Activated CD4-positive, alpha-beta T cell treated with anti-CD3 and anti-CD28 coated beads for 4 hours (primary cell): Measurements from ENCODE around the gene SLC16A3.
"Not testable (repeated sequence)": the region's sequence is repeated elsewhere in the genome, so short reads cannot be mapped to it uniquely, and the experiment has no call there.

Experiments used
- DNase-seq, 2 donors: peaks; one replicate each; pipeline ENCODE4 v3.0.0-alpha.2; 2020

SLC16A3 gene

DNA sequence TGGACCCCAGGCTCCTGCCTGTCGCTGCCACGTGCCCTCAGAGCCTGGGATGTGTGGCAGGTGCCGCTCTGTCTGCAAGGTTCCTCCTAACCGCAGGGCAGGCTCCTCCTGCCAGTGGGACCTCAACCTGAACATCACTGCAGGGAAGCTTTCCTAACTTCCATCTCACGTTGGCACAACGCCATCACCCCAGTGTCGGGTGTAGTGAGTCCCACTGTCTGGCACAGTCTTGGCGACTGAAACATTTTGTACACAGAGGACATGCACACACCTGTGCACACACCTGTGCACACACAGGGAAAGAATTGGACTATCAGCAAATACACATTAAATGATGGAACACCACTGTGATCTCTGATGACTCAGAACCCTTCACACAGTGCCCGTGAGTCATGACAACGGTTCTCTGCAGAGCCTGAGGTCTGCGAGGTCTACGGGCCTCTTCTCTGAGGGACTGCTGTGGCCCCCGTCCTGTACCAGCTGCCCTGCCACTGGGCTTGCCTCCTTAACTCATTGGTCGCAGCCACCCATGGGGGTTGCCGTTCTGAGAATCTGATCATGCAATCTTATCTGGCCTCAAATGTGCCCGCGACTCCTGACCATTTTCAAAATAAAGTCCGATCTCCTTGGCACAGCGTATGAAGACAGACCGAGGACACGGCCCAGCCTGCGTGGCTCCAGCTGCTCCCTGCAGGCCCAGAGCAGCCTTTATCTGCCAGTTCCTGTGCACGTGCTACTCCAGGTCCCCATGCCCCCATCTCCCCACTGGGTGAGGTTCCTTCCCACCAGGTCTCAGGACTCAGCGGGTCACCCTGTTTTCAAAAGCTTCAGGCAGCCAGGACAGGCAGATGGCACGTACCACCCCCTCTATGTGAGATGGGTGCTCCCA, 23.8 kb upstream of the SLC16A3 start:
- DNase-seq = no peak

DNA sequence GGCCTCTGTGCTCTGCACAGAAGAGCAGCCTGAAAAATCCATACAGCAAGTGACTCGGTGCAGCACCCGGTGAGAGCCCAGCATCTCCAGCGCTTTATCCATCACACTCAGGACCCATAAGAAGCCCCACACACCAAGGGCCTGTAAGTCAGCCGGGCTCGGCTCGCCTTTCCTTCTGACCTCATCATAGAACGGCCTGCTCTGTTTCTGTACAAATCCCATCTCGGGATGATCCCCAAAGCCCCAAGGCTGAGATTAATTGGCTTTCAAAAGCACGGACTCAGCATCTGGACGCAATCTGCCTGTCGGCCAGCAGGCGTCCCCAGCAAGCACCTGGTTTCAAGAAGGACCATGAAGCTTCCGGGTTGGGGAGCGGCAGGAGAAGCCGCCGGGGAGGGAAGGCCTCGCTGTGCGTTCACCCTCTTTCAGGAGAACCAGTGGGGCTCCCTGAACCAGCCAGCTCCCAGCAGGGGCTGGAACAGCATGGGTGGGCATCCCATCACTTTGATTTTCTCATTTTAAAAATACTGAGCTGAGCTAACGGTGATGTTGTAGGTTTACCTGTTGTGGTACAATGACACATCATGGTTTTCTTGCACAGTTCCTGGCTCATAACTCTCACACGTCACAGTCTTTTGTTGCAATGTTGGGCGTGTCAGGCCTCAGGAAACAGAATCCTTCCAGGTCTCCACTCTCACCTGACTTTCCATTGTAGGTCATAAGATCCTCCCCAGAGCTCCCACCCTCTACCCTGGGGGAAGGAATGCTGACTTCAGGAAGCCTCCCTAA, 22.9 kb upstream of the SLC16A3 start:
- DNase-seq = peak; percentile 74 to 79

DNA sequence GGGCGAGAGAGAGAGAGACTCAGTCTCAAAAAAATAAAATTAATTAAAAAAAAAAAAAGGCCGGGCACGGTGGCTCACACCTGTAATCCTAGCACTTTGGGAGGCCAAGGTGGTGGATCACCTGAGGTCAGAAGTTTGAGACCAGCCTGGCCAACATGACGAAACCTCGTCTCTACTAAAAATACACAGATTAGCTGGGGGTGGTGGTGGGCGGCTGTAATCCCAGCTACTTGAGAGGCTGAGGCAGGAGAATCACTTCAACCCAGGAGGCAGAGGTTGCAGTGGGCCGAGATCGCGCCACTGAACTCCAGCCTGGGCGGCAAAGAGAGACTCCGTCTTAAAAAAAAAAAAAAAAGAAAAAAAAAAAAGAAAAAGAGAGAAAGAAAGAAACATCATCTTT, 18.2 kb upstream of the SLC16A3 start:
- DNase-seq = not testable (repeated sequence)

DNA sequence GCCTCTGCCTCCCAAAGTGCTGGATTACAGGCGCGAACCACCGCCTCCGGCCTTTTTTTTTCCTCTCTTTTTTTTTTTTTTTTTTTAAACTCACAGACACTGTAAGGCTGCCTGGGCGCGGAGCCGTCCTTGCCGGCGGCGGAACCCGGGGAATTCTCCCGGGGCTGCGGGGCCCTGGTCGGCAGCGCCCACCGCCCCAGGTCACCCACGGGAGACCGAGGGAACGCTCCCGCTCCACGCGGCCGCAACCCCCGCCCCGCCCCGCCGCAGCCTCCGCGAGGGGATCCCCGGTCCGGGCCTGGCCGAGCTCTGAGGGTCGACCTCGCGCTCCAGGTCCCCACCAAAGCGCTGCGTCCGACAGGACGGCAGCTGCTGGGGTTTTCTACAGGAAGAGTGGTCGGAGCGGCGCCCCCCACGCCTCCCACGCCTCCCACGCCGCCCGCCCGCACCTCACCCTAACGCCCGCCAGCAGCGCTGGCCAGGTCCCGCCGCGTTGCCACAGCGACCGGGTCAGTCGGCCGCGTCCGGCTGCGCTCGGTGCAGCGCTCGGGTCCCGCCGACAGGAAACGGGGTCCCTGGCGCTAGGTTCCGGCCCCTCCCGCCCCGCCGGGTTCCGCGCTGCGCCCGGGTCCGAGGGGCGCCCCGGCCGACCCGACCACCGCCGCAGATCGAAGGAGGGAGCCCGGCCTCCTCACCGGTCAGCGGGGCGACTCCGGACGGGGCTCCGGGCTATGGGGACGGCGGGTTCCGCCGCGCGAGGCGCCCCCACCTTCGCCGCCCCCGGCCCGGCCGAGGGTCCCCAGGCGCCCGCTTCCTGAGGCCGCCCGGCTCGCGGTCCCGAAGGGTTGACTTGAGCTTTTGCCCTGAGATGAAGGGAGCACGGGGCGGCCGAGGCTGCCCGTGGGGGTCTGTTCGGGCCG, 16.3 kb upstream of the SLC16A3 start, which contains the start of gene CCDC57:
Gene CCDC57, minus strand, starts transcription at position 512 of the 920 bp plus-strand sequence. CDS start 10,898 bp downstream, outside the sequence.
- peak in 1 of 2 donors; percentile 65 for DNase-seq

DNA sequence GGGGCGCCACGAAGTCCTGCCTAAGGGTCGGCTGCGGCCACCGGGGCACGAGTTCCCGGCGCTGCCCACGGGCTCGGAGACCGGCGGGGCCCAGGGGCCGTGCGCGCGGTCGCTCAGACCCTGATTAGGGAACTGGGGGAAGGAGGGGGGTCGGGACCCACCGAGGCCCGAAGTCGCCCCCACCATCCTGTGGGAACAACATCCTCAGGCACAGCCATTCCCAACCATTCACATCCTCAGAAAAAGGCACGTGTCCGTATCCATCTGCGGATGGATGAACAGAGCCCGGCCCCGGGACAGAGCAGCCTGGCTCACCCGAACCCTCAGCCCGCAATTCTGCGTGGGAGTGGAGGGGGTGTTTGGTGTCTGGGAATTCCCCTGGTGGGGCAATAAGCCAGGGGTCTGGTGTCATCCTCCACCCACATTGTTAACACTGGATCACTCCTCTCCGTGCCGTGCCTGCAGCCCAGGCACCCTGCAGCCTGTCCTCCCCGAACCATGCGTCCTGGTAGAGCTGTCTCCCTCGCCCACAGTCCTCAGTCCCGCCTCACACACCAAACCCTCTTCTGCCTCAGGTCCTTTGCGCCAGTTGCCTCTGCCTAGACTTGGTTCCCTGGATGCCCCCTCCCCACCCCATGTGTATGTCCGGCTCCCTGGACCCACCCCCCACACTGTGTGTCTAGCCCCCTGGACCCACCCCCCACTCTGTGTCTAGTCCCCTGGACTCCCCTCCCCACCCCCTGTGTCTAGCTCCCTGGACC, 15.4 kb upstream of the SLC16A3 start:
- peak; percentile 87 for DNase-seq

DNA sequence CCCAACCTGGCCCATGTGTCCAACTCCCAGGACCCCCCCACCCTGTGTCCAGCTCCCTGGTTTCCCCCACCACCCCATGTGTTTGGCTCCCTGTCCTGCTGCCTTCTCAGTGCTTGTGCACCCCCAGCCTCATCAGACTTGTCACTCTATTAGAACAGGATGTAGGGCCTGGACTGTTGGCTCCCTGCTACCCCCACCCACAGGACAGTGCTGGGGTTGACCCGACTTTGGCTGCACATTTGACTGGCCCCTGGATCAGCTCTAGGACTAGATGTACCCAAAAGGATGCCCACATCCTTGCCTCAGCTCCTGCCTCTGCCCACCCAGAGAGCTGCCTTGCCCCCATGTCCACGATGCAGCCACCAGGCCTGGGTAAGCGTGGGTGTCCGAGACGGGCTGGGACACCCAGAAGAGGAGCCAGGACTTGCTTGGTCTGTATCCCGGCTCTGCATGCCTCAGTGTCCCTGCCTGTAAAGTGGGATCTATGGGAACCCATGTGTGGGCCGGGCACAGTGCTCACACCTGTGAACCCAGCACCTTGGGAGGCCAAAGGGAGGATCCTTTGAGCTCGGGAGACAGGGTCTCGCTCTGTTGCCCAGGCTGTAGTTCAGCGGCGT, 14.7 kb upstream of the SLC16A3 start:
- DNase-seq = no peak

DNA sequence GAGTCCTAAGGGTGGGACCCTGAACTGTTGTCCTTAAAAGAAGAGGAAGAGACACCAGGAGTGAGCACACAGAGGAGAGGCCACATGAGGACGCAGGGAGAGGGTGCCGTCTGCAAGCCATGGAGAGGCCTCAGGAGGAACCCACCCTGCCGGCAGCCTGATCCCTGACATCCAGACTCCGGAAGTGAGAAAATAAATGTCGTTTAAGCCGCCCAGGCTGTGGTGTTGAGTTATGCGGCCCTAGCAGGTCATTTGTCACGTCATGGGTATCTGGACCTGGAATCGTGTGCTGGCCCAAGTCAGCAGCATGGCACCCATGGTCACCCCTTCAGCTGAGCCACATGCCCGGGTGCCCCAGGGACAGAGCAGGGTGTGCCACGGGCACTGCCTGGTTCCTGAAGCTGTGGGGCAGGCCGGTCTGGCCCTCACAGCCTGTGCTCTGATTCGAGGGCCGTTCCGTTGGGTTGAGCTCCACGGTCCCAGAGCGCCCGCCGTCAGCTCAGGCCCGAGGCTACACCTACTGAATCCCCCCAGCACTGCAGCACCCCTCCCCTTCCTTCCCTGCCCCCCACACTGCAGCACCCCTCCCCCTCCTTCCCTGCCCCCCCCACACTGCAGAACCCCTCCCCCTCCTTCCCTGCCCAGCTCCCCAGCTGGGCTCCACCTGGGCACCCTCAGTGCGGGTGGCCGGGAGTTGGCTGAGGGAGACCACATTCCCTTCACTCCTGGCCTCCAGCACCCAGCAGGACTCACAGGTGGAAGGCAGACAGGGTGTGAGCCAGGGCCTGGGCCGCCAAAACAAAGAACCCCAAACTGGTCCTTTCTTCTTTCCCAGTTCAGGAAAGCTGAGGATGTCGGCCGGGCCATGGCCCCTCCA, 13.5 kb upstream of the SLC16A3 start:
- DNase-seq = no peak

DNA sequence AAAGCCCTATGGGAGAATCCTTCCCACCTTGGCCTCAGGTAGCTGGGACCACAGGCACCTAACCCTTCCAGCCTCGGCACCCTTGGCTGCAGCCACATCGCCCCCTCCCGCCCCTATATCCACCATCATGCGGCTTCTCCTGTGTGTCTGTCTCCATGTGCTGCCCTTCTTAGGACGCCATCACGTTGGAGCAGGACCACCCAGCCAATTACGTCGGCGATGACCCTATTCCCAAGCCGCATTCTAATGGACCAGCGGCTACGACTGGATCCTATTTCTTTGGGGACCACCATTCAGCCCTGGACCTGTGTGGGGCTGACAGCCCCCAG, 12.9 kb upstream of the SLC16A3 start:
- DNase-seq = no peak

DNA sequence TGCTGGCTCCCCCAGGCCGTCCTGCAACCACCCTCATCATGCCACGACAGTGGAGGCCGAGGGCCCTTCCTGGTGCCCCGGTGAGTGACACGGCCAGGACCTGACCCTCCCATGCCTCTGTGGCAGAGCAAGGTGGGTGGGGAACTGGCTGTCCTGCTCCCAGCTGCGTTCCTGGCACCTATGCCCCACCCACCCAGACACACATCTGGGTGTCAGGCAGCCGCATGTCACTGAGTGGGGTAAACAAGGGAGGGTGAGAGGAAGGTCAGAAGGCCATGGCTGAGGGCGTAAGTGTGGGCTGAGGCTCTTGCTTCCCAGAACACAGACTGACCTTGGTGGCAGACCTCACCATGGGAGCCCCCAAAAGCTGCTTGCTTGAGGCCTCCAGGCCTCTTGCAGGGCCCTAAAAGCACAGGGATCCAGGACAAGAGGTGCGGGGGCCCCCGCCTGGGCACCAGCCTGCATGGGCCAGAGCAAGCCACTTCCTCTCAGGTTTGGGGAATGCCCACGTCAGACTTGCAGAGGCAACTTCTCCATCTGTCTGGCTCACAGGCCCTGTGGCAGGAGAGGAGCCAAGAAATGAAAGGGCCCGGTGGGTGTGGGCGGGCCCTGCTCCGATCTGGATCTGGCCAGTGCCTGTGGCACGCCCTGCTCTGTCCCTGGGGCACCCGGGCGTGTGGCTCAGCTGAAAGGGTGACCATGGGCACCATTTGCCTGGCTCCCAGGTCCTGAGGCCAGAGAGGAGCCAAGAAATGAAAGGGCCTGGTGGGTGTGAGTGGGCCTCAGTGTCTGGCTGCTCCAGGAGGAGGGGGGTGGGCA, 12.3 kb upstream of the SLC16A3 start:
- peak in 1 of 2 donors; percentile 48 for DNase-seq

DNA sequence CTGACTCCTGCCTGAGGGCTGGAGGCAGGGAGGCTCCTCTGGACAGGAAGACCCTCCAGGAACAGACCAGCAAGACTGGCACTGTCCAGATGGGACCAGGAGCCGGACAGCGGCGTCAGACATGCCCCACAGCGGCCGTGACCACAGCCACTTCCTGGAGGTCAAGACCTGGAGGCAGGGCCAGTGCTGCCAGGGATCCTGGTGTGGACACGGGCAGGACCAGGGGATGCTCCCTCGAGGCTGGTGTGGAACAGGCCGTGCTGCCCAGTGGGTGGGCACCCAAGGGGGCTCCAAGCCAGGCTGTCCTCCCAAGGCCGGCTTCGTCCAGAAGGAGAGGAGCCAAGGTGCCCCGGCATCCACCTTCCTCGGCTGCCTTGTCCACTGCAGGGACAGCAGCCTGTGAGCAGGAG, 11.7 kb upstream of the SLC16A3 start:
- DNase-seq = no peak

DNA sequence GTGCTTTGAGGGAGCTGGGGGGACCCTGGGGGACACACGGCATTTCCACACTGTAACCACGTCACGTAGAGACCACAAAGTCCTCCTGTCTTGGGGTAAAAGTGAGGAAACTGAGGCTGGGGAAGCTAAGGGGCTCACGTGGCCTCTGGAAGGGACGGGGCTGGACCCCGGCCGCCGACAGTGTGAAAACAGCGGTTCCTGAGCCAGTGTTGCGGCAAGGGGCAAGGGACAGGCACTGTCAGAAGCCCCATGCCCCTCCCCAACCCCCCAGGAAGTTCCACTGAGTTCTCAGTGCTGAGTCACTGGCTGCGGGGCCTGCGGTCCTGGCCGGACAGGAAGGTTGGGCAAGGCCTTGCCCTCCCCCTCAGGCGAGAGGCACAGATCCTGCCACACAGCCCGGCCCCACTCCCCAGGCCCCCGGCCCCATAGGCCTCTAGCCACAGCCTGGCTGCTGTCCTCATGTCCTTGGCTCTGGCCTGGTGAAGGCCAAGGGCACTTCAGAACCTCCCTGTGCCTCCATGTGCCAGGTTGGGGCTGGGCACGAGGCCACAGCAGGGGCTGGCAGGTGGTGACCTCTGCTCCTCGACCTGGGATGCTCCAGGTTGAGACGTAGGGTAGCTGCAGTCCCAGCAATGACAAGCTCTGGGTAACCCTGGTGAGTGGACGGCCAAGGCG, 11.2 kb upstream of the SLC16A3 start:
- DNase-seq = no peak

DNA sequence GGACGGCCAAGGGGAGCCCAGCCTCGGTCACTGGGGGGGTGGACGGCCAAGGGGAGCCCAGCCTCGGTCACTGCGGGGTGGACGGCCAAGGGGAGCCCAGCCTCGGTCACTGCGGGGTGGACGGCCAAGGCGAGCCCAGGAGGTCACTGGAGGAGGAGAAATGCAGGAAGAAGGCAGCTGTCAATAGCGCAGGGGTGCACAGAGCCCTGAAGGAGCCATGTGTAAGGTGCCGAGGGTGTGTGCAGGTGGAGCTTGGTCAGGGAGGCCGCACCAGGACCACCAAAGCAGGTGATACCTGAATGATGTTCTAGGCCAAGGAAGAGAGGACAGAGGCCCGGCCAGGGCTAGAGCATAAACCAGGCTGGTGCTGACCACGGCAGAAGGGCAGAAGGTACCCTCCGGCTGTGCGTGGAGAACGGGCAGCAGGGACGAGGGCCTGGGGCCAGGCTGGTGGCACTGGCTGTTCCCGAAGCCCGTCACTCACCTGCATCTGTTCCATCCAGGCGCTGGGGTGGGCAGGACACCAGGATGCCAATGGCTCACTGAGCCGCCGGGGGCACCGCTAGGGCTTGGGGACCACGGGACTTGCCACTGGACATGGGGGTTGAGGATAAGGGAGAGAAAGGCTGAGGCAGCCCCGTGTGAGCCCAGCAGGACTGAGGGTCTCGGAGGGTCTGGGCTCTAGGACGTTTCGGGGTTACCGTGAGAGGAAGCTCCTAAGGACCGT, 10.3 kb upstream of the SLC16A3 start:
- no peak for DNase-seq

DNA sequence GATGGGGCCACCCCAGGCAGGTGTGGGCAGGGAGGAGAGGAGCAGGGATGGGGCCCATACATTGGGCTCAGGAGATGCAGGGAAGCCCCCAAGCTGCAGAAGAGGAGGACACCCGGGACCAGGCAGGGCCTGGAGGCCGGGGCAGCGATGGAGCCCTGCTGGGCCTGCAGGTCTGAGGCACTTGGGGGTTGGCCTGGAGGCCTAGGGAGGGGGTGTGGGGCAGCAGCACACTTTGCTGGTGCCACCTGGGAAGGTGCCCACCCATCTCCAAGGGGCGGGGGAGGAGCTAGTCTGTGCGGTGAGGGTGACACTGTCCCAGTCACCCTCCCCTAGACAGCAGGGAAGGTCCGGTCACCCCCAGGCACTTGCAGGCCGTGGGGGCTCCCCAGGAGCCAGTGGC, 9.8 kb upstream of the SLC16A3 start:
- no peak for DNase-seq

DNA sequence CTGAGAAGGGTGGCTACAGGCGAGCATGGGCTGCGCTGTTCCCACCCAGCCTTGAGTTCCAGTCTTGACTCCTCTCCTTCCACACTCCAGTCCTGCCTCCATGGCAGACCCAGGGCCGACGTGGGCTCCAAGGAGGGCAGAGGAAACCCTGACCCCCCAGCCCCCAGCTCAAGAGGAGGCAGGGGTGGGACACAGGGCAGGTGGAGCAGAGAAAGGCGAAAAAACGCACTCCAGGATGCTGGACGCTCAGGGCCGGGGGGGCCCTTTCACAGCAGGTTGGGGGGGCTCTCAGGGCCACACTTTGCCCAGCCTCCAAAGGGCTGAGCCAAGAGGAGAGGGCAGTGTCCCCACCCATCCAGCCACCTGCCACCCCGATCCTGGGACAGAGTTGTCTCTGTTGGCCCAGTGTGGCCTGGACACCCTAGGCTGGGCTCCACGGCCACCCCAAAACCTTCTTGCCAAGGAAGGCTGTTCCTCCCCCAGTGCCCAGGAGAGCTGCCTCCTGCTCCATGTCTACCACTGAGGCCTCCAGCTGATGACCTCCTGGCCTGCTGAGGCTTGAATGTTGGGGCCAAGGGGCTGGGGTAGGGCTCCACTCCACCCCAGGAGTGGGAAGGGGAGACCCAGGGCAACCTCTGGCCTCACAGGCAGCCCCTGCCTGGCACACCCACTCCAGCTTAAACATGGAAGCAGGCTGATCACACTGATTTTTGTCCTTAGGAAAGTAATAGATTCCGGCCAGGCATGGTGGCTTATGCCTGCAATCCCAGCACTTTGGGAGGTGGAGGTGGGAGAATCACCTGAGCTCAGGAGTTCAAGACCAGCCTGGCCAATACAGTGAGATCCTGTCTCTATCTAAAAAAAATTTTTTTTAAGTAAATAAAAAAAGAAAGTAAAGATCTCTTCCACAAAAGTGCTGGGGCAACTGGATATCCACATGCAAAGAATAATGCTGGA, 8.8 kb upstream of the SLC16A3 start:
- DNase-seq = no peak

DNA sequence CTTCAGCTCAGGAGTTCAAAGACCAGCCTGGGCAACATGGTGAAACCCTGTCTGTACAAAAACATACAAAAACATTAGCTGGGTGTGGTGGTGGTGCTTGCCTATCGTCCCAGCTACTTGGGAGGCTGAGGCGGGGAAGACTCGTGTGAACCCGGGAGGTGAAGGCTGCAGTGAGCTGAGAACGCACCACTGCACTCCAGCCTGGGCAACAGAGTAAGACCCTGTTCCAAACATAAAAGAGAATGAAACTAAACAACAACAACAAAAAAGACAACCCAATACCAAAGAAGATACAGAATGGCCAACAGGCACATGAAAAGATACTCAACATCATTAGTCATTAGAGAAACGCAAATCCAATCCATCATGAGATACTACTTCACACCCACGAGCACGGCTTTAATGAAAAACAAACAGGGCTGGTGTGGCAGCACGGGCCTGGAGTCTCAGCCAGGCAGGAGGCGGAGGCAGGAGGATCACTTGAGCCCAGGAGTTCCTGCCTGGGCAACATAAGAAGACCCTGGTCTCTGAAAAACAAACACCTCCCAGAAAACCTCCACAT, 7.4 kb upstream of the SLC16A3 start:
- DNase-seq = no peak

DNA sequence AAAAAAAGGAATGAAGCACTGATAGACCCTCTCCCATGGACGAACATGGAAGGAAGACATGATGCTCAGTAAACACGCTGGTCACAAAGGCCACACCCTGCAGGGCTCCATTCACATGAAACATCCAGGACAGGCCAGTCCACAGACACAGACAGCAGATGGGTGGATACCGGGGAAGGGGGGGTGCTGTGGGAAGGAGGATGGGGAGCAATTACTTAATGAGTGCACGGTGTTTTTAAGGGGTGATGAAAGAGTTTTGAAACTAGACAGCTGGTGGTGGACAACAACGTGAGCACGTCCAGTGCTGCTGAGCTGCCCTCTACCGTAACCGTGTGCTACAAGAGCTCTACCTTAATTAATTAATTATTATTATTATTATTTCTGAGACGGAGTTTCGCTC, 6.0 kb upstream of the SLC16A3 start:
- DNase-seq = no peak

DNA sequence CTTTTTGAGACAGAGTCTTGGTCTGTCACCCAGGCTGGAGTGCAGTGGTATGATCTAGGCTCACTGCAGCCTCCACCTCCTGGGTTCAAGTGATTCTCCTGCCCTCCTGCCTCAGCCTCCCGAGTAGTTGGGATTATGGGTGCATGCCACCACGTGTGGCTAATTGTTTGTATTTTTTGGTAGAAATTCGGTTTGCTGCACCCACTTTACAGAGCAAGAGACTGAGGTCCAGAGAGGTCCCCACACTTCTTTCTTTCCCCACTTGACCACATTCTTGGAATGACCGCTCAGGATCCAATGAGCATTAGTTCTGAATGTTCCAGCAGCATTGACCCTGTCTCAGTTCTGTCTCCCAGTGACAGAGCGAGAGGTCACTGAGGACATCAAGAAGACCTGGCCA, 5.3 kb upstream of the SLC16A3 start:
- DNase-seq = no peak
